Heart left ventricle (tissue), 13 donors: ENCODE results near the gene EPHA6.

ENCODE experiments used
- POLR2A ChIP-seq, 2 donors: fragments of 450-650 bp; IDR thresholded peaks; one replicate each; pipeline ENCODE4 v1.6.1; 2017; ENCODE audit warnings: antibody characterized with exemption in 2 of 2, mild to moderate bottlenecking in 2 of 2, moderate library complexity in 2 of 2
- TF ChIP-seq, protein P1 (sequence below), 12 donors: fragments of 200-600 bp; sonication (generic) in 4 of 12; IDR thresholded peaks; one replicate each; pipeline versions ENCODE4 v1.5.0 to v1.8.0; 2018 to 2022; ENCODE audit warnings: antibody characterized with exemption in 12 of 12, mild to moderate bottlenecking in 5 of 12
- donor health status: ischemic (EF 13 %, LVEDD 7.1; RV severe dilation, severe dysfunction).
- donor health status: DM: no; HTN: yes; CAD: no.
- donor health status: DM: no; HTN: no; CAD: no.
- donor health status: ischemic (EF 25% LVEDD 6.9; RV normal size, moderate dysfunction).
- donor health status: ischemic (EF 25% LVEDD 5.7; RV mildly dilated, moderate dysfunction).
- donor health status: ischemic (EF 35%, LVEDD 5.7; RV mildly dilated, moderate dysfunction).
- donor health status: nonischemic (EF 11% LVEDD 7.7; RV severe dilation, severe dysfunction).
- donor health status: DM: yes; HTN: yes; CAD: no.
- donor health status: PGD.
- donor health status: ischemic (EF 29% LVEDD 5.4; RV normal size, mild dysfunction).
- donor health status: nonischemic (EF 23%, LVEDD 6.1; RV moderate dilation, normal function).

- TF ChIP-seq, protein P1, sequence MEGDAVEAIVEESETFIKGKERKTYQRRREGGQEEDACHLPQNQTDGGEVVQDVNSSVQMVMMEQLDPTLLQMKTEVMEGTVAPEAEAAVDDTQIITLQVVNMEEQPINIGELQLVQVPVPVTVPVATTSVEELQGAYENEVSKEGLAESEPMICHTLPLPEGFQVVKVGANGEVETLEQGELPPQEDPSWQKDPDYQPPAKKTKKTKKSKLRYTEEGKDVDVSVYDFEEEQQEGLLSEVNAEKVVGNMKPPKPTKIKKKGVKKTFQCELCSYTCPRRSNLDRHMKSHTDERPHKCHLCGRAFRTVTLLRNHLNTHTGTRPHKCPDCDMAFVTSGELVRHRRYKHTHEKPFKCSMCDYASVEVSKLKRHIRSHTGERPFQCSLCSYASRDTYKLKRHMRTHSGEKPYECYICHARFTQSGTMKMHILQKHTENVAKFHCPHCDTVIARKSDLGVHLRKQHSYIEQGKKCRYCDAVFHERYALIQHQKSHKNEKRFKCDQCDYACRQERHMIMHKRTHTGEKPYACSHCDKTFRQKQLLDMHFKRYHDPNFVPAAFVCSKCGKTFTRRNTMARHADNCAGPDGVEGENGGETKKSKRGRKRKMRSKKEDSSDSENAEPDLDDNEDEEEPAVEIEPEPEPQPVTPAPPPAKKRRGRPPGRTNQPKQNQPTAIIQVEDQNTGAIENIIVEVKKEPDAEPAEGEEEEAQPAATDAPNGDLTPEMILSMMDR (IDR thresholded peaks at IDR 0.05), result no peak
- no peak for TF ChIP-seq POLR2A (IDR thresholded peaks at IDR 0.05)
Measured at GRCh38 chr3:97291901-97292300, 477.5 kb downstream of the EPHA6 start.
